NCI-H187 (cell line): ENCODE data around the gene ZNF808.
"Not testable (repeated sequence)": the region's sequence is repeated elsewhere in the genome, so short reads cannot be mapped to it uniquely, and the experiment has no call there.

Experiments used
- DNase-seq, 2 experiments: peaks; one replicate each; lab custom pipeline; 2025; lab: John Stamatoyannopoulos, UW

ZNF808 gene

GRCh38 chr19:52527134-52527955 is at the start of gene ZNF808:
Gene ZNF808, plus strand, starts transcription at chr19:52527668. Its CDS starts 15,617 bp downstream, at chr19:52543285.
- DNase-seq, result peak; percentile 96 to 97

GRCh38 chr19:52484111-52484743 is 43.2 kb upstream of the ZNF808 start:
- DNase-seq, result not testable (repeated sequence)

GRCh38 chr19:52485064-52485463 is 42.4 kb upstream of the ZNF808 start:
- not testable (repeated sequence) for DNase-seq

DNA sequence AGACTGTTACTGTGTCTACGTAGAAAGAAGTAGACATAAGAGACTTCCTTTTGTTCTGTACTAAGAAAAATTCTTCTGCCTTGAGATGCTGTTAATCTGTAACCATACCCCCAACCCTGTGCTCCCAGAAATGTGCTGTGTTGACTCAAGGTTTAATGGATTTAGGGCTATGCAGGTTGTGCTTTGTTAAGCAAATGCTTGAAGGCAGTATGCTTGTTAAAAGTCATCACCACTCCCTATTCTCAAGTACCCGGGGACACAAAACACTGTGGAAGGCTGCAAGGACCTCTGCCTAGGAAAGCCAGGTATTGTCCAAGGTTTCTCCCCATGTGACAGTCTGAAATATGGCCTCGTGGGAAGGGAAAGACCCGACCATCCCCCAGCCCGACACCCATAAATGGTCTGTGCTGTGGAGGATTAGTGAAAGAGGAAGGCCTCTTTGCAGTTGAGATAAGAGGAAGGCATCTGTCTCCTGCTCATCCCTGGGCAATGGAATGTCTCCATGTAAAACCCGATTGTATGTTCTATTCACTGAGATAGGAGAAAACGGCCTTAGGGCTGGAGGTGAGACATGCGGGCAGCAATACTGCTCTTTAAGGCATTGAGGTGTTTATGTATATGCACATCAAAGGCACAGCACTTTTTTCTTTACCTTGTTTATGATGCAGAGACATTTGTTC is 41.8 kb upstream of the ZNF808 start:
- DNase-seq, result not testable (repeated sequence)

- no peak for DNase-seq
These were observed 35.1 kb upstream of the ZNF808 start for GRCh38 chr19:52492201-52492993.

GRCh38 chr19:52492994-52493470 is 34.4 kb upstream of the ZNF808 start:
- DNase-seq, result no peak

DNA sequence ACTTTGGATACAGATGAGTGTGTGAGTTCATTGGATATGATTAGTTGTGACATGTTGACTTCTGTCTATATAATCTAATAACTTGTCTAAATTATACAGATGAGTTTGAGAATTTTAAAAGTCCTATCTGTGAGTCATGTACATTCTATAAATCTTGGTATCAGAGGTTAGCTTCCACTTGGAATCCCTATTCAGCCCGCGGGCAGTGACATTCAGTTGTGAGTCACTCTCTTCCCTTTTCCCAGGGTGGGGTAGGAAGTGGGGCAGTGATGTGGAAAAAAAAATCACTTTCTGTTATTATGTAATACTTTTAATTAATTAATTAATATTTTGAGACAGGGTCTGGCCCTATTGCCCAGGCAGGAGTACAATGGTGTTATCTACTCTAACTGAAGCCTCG is 33.0 kb upstream of the ZNF808 start:
- no peak for DNase-seq

GRCh38 chr19:52498571-52498970 is 28.9 kb upstream of the ZNF808 start:
- no peak for DNase-seq

- DNase-seq, result not testable (repeated sequence)
These were observed 27.0 kb upstream of the ZNF808 start for GRCh38 chr19:52500474-52500873.

DNA sequence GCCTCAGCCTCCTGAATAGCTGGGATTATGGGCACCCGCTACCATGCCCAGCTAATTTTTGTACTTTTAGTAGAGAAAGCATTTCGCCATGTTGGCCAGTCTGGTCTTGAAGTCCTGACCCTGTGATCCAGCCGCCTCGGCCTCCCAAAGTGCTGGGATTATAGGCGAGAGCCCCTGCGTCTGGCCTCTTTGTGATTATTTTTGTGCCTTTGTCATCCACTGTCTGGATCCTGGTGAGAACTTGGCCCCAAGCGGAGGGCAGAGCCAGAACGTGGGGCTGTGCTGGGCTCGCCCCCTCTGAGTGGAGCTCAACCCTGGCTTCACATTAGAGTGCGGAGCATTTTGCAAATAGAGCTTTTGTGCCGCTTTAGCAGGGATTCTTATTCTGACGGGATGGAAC is 26.5 kb upstream of the ZNF808 start:
- DNase-seq, result not testable (repeated sequence)

- no peak for DNase-seq
These were observed 20.2 kb upstream of the ZNF808 start for GRCh38 chr19:52507266-52507665.

DNA sequence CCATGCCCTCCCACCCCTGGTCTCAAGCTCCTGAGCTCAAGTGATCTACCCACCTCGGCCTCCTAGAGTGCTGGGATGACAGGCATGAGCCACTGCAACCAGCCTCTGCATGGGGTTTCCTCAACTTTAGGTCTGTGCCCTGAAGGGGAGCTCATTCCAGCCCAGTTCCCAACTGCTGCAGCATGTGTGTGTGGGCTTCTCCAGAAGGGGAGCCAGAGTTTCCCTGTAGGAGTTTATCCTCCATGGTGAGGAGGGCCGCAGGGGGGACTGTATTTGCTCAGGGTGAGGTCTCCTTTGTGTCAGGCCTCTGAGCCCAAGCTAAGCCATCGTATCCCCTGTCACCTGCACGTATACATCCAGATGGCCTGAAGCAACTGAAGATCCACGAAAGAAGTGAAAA is 11.3 kb upstream of the ZNF808 start:
- no peak for DNase-seq

GRCh38 chr19:52518646-52519045 is 8.8 kb upstream of the ZNF808 start:
- DNase-seq, result no peak

DNA sequence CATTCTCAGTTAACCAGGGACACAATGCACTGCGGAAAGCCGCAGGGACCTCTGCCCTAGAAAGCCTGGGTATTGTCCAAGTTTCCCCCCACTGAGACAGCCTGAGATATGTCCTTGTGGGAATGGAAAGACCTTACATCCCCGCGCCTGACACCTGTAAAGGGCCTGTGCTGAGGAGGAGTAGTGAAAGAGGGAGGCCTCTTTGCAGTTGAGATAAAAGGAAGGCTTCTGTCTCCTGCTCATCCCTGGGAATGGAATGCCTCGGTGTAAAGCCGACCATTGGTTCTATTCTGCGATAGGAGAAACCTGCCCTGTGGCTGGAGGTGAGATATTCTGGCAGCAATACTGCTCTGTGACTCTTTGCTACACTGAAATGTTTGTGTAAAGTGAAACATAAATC is 8.3 kb upstream of the ZNF808 start:
- DNase-seq, result not testable (repeated sequence)

DNA sequence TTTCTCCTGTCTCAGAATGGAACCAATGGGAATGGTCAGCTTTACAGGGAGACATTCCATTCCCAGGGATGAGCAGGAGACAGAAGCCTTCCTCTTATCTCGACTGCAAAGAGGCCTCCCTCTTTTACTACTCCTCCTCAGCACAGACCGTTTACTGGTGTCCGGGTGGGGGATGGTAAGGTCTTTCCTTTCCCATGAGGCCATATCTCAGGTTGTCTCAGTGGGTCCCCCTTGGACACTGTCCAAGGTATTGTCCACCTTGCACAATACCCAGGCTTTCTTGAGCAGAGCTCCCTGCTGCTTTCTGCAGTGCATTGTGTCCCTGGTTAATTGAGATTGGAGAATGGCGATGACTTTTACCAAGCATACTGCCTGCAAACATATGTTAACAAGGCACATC is 7.5 kb upstream of the ZNF808 start:
- DNase-seq, result no peak

GRCh38 chr19:52522551-52522950 is 4.9 kb upstream of the ZNF808 start:
- DNase-seq, result no peak

DNA sequence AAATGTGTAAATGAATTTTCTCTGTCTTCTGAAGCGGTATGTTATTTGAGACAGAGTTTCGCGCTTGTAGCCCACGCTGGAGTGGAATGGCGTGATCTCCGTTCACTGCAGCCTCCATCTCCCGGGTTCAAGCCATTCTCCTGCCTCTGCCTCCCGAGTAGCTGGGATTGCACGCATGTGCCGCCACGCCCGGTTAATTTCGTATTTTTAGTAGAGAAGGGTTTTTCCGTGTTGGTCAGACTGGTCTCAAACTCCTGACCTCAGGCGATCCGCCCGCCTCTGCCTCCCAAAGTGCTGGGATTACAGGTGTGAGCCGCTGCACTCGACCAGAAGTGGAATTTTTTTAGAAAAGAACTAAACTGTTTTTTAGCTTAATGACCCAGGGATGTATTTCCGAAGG is 3.4 kb upstream of the ZNF808 start:
- DNase-seq, result no peak

- no peak for DNase-seq
These were observed 486 bp downstream of the ZNF808 start for GRCh38 chr19:52527956-52528351.

DNA sequence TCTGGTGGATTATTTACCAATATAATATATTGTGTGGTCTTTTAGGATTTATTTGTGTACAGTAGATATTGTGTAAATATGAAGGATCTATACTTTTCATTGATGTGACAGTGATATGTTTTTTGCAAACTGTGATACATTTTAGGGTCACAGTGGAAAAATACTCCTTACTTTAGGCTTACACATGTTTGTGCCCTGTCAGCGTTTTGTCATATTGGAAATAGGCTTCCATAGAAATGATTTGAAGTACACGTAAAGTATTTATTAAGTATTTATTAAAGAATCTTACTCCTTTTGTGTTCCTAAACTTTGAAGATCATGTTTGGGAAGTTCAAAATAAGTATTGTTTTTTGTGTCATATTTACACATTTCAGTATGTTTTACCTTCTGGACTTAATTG is 5.0 kb downstream of the ZNF808 start:
- no peak for DNase-seq

DNA sequence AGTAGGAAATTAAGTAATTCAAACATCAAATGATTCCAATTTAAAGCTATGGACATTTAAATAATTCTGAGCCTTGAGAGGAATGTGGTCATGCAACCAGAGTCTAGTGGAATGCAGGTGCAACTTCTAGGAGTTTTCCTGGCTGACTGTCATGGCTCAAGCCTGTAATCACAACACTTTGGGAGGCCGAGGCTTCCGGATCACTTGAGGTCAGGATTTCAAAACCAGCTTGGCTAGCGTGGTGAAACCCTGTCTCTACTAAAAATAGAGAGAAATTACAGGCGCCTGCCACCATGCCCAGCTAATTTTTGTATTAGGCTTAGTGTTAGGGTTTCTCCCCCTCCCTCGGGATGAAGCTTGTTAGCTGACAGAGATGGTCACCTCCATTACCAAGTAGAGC is 6.4 kb downstream of the ZNF808 start:
- no peak for DNase-seq

DNA sequence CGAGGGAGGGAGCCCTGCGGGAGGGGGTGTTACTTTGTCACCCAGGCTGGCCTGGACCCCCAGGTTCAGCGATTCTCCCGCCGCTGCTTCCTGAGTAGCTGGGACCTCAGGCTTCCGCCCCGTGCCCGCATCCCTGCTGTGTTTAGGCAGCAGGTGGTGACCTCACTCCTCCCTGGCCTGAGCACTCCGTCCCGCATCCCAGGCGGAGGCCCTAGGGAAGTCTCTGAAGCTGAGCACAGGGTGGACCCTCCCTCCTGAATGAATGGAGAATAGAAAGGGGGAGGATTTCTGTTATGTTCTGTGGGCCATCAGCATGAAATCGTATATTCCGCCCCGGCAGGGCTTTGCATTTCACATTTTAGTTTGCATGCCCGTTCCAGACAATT is 7.9 kb downstream of the ZNF808 start:
- DNase-seq, result not testable (repeated sequence)
